ENCODE results near the gene CCL2. TPM values are rescaled to one million over a fixed set of nuclear protein-coding genes. Genes with fewer than 3 reads are reported as not detected.

Gene CCL2
- total RNA-seq, 1 donor from 2014 or later, result 1.4 TPM

DNA sequence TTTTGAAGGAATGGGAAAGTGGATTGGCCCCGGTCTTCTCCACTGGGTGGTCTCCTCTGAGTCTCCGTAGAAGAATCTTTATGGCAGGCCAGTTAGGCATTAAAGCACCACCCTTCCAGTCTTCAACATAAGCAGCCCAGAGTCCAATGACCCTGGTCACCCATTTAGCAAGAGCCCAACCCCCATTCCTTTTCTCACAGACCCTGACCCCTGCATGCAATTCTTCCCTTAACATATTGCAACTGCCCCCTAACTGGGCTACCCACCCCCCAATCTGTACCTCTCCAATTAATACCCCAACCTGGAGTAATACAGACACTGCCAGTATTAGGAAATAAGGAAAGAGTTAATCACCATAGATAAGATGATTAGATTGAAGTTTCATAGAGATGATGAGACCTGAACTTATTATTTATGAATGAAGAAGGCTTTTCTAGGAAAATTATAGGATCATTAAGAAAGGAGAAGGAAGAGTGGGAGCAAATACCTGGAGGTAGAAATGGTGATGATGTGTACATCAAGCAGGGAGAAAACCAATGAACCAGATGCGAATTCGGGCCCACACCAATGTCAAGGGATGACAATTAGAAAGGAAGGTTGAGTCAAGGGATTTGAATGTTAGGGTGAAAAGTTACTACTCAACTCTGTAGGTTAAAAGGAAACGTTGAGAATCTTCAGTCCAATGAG, 2.4 kb downstream of the CCL2 start:
- Mint-ChIP-seq H3K9me3 (ENCODE audit: unreplicated experiment) (no peaks in the 10 kb centered on the region), H3K4me3 (ENCODE audit: unreplicated experiment) (no peak overlapping the region), H3K4me1 (ENCODE audit: unreplicated experiment) (peaks cover 35% of the 10 kb centered on the region), H3K36me3 (ENCODE audit: low read depth, unreplicated experiment) (peaks cover 4% of the 10 kb centered on the region), H3K27me3 (ENCODE audit: unreplicated experiment) (peaks cover 4% of the 10 kb centered on the region), H3K27ac (ENCODE audit: unreplicated experiment) (no peak overlapping the region)
- TF ChIP-seq, protein P1, sequence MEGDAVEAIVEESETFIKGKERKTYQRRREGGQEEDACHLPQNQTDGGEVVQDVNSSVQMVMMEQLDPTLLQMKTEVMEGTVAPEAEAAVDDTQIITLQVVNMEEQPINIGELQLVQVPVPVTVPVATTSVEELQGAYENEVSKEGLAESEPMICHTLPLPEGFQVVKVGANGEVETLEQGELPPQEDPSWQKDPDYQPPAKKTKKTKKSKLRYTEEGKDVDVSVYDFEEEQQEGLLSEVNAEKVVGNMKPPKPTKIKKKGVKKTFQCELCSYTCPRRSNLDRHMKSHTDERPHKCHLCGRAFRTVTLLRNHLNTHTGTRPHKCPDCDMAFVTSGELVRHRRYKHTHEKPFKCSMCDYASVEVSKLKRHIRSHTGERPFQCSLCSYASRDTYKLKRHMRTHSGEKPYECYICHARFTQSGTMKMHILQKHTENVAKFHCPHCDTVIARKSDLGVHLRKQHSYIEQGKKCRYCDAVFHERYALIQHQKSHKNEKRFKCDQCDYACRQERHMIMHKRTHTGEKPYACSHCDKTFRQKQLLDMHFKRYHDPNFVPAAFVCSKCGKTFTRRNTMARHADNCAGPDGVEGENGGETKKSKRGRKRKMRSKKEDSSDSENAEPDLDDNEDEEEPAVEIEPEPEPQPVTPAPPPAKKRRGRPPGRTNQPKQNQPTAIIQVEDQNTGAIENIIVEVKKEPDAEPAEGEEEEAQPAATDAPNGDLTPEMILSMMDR (IDR thresholded peaks at IDR 0.05; ENCODE audit: unreplicated experiment), result no peak
- DNase-seq (ENCODE audit: low spot score), result no peak

DNA sequence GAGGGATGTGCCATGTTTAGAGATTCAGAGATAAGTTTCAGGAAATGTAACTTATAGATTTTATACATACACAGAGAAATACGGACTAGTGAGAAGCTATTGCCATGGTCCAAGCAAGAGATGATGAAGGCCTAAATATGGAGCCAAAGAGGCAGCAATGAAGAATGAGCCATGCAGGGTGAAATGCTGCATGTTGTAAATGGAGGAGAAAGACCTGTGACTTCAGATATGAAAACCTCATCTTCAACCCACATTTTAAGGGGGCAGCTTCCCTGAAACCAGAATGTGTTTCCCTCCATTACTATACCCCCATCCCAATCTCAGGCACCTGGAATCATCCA, 2.9 kb downstream of the CCL2 start:
- TF ChIP-seq, protein P1 (IDR thresholded peaks at IDR 0.05; ENCODE audit: unreplicated experiment), result no peak
- Mint-ChIP-seq H3K9me3 (ENCODE audit: unreplicated experiment) (no peaks in the 10 kb centered on the region), H3K36me3 (ENCODE audit: low read depth, unreplicated experiment) (peaks cover 4% of the 10 kb centered on the region), H3K4me3 (ENCODE audit: unreplicated experiment) (no peak overlapping the region), H3K27ac (ENCODE audit: unreplicated experiment) (no peak overlapping the region), H3K27me3 (ENCODE audit: unreplicated experiment) (peaks cover 4% of the 10 kb centered on the region), H3K4me1 (ENCODE audit: unreplicated experiment) (peaks cover 31% of the 10 kb centered on the region)
- no peak for DNase-seq (ENCODE audit: low spot score)

DNA sequence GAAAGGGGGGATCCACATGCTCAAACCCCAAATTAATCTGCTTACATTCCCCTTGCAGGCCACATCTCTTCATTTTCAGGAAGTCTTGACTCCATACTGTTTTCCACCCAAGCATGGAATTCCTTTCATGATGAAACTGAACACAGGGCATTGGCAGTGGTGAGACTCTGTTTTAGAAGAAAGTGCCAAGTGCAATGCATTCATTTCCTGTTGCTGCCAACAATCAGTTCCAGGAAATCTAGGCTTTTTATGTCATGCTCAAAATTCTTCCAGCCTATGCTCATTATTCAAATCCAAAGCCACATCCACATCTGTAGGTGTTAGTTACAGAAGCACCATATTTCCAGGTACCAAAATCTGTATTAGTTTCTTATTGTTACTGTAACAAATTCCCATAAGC, 4.1 kb downstream of the CCL2 start:
- TF ChIP-seq, protein P1 (IDR thresholded peaks at IDR 0.05; ENCODE audit: unreplicated experiment), result no peak
- no peaks in the 10 kb centered on the region for H3K9me3 Mint-ChIP-seq (ENCODE audit: unreplicated experiment)
- no peak overlapping the region for H3K27ac Mint-ChIP-seq (ENCODE audit: unreplicated experiment)
- H3K4me3 Mint-ChIP-seq (ENCODE audit: unreplicated experiment), result no peak overlapping the region
- peaks cover 23% of the 10 kb centered on the region for H3K4me1 Mint-ChIP-seq (ENCODE audit: unreplicated experiment)
- peaks cover 4% of the 10 kb centered on the region for H3K36me3 Mint-ChIP-seq (ENCODE audit: low read depth, unreplicated experiment)
- H3K27me3 Mint-ChIP-seq (ENCODE audit: unreplicated experiment), result peaks cover 4% of the 10 kb centered on the region
- DNase-seq (ENCODE audit: low spot score), result no peak

DNA sequence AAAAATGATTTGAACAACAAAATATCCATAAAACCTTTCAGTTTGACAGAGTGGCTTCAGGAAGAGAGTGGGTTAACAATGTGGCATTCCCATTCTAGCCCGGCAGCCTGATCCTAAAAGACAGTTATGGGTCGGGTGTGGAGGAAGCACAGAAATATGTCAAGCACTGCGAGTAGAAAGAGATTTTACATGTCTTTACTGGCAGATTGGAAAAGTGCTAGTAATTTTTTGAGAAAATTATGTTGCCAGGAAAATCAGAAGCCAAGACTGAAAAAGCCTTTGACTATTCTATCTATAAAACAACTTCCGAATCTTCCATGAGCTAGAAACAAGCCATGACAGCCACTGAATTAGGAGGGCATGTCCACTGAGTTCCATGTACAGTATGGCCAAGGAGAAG, 5.8 kb downstream of the CCL2 start:
- no peak for DNase-seq (ENCODE audit: low spot score)
- H3K27me3 Mint-ChIP-seq (ENCODE audit: unreplicated experiment), result no peaks in the 10 kb centered on the region
- no peak overlapping the region for H3K27ac Mint-ChIP-seq (ENCODE audit: unreplicated experiment)
- TF ChIP-seq, protein P1 (IDR thresholded peaks at IDR 0.05; ENCODE audit: unreplicated experiment), result no peak
- H3K4me3 Mint-ChIP-seq (ENCODE audit: unreplicated experiment), result no peak overlapping the region
- no peaks in the 10 kb centered on the region for H3K9me3 Mint-ChIP-seq (ENCODE audit: unreplicated experiment)
- H3K36me3 Mint-ChIP-seq (ENCODE audit: low read depth, unreplicated experiment), result no peaks in the 10 kb centered on the region
- H3K4me1 Mint-ChIP-seq (ENCODE audit: unreplicated experiment), result peaks cover 10% of the 10 kb centered on the region

DNA sequence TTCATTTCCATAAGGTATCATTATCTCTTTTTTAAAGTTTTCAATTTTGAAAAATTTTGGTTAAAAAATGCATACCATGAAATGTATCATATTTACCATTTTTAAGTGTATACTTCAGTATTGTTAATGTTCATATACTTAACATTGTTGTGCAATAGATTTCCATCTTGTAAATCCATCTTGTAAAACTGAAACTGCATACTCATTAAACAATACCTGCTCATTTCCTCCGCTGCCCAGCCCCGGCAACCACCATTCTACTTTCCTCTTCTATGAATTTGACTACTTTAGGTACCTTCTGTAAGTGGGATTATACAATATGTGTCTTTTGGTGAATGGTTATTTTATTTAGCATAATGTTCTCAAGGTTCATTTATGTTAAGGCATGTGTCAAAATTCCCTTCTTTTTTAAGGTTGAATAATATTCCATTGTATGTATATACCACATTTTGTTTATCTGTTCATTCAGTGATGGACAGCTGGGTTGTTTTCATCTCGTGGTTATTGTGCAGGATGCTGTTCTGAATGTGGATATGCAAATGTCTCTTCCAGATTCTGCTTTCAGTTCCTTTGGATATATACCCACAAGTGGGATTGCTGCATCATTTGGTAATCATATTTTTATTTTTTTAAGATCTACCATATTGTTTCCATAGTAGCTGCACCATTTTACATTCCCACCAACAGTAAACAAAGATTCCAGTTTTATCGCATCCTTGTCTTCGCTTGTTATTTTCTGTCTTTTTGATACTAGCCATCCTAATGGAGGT, 6.7 kb downstream of the CCL2 start:
- no peak overlapping the region for H3K4me3 Mint-ChIP-seq (ENCODE audit: unreplicated experiment)
- no peaks in the 10 kb centered on the region for H3K27me3 Mint-ChIP-seq (ENCODE audit: unreplicated experiment)
- no peak for DNase-seq (ENCODE audit: low spot score)

More for the DNA sequence above, 6.7 kb downstream of the CCL2 start:
- H3K9me3 Mint-ChIP-seq (ENCODE audit: unreplicated experiment), result no peaks in the 10 kb centered on the region
- H3K27ac Mint-ChIP-seq (ENCODE audit: unreplicated experiment), result no peak overlapping the region
- TF ChIP-seq, protein P1 (IDR thresholded peaks at IDR 0.05; ENCODE audit: unreplicated experiment), result no peak
- no peaks in the 10 kb centered on the region for H3K36me3 Mint-ChIP-seq (ENCODE audit: low read depth, unreplicated experiment)
- peaks cover 8% of the 10 kb centered on the region for H3K4me1 Mint-ChIP-seq (ENCODE audit: unreplicated experiment)

Measured in endothelial cell (in vitro differentiated cells).